Cardiac muscle cell (in vitro differentiated cells and primary cell): ENCODE measurements around the gene CLC. TPM values are rescaled to one million over a fixed set of nuclear protein-coding genes. Genes with fewer than 3 reads are reported as not detected.

Experiments used
- DNase-seq, 2 donors: peaks; one replicate each; pipeline versions ENCODE4 v3.0.0 to v3.0.0-alpha.2; 2010 to 2017; ENCODE audit warnings: low read depth in 1 of 2, low spot score in 1 of 2
- H3K27ac ChIP-seq: fragments of 200-600 bp; sonication (generic); 2 replicates; pipeline ENCODE4 v1.5.1; 2016
- H3K27me3 ChIP-seq: fragments of 200-600 bp; sonication (generic); 2 replicates; pipeline ENCODE4 v1.6.0; 2016; ENCODE audit warnings: control low read depth
- H3K36me3 ChIP-seq: fragments of 200-600 bp; sonication (generic); 2 replicates; pipeline ENCODE4 v1.5.1; 2016; ENCODE audit warnings: control low read depth
- H3K4me1 ChIP-seq: fragments of 200-600 bp; sonication (generic); 2 replicates; pipeline ENCODE4 v1.8.1; 2017; ENCODE audit warnings: low read depth, mild to moderate bottlenecking, mixed run types
- H3K4me3 ChIP-seq: fragments of 200-600 bp; sonication (generic); 2 replicates; pipeline ENCODE4 v1.5.1; 2016; ENCODE audit warnings: mild to moderate bottlenecking
- H3K9me3 ChIP-seq: fragments of 200-600 bp; sonication (generic); 2 replicates; pipeline ENCODE4 v1.5.1; 2017; ENCODE audit warnings: low read depth, mild to moderate bottlenecking, control low read depth
- CTCF ChIP-seq: IDR thresholded peaks from 2 replicates; pipeline ENCODE4 v1.5.1; 2012; ENCODE audit warnings: low read depth, mild to moderate bottlenecking, low read length
- polyA plus RNA-seq: library from polyadenylated mRNA; unstranded; fragments of >200 nt; fragmentation: Nextera tagmentation; extraction: Ambion mirVana; gene quantifications from 2 replicates; pipeline ENCODE4 v1.2.1, GENCODE V29; 2016
- total RNA-seq: library from RNA; depleted of rRNA; stranded (reverse); fragments of >200 nt; gene quantifications from 2 replicates; pipeline ENCODE4 v1.2.3, GENCODE V29; 2016

The CLC gene
- total and polyA plus RNA-seq, 2 experiments from 2014 or later: not detected

- no peaks in the 10 kb centered on the region for H3K36me3 ChIP-seq
- TF ChIP-seq CTCF: no peak
- no peak overlapping the region for H3K4me3 ChIP-seq
- no peaks in the 10 kb centered on the region for H3K9me3 ChIP-seq
- no peak for DNase-seq
- no peaks in the 10 kb centered on the region for H3K4me1 ChIP-seq
- no peaks in the 10 kb centered on the region for H3K27me3 ChIP-seq
- no peak overlapping the region for H3K27ac ChIP-seq
Measured at GRCh38 chr19:39686739-39687138, 51.1 kb downstream of the CLC start.

GRCh38 chr19:39684267-39684666, 53.6 kb downstream of the CLC start:
- Histone ChIP-seq H3K36me3 (no peaks in the 10 kb centered on the region), H3K9me3 (no peaks in the 10 kb centered on the region), H3K27me3 (no peaks in the 10 kb centered on the region), H3K27ac (no peak overlapping the region), H3K4me3 (no peak overlapping the region), H3K4me1 (no peaks in the 10 kb centered on the region)
- DNase-seq: no peak
- TF ChIP-seq CTCF: no peak

- Histone ChIP-seq H3K4me3 (no peak overlapping the region), H3K36me3 (no peaks in the 10 kb centered on the region), H3K4me1 (no peaks in the 10 kb centered on the region), H3K27ac (no peak overlapping the region), H3K9me3 (no peaks in the 10 kb centered on the region), H3K27me3 (no peaks in the 10 kb centered on the region)
- no peak for DNase-seq
- no peak for TF ChIP-seq CTCF
Measured at GRCh38 chr19:39681416-39681815, 56.4 kb downstream of the CLC start.

Other genes with a start within 250 kb of the CLC start
- 8.0 and 11.7 TPM in 2 replicates for gene DLL3, start 239.1 kb downstream of the CLC start, total RNA-seq
- 12.2 and 13.9 TPM in 2 replicates for gene DLL3, start 239.1 kb downstream of the CLC start, polyA plus RNA-seq
- gene SELENOV, start 222.9 kb downstream of the CLC start, total RNA-seq: 2.0 and 4.3 TPM in 2 replicates
- 1.3 and 2.5 TPM in 2 replicates for gene SELENOV, start 222.9 kb downstream of the CLC start, polyA plus RNA-seq
- gene EID2B, start 205.2 kb downstream of the CLC start, total RNA-seq: 9.5 and 17.5 TPM in 2 replicates
- 8.4 and 14.1 TPM in 2 replicates for gene EID2B, start 205.2 kb downstream of the CLC start, polyA plus RNA-seq
- 20.3 and 44.5 TPM in 2 replicates for gene EID2, start 197.9 kb downstream of the CLC start, total RNA-seq
- 70.2 and 75.0 TPM in 2 replicates for gene EID2, start 197.9 kb downstream of the CLC start, polyA plus RNA-seq
- not detected in 2 replicates for gene LGALS13, start 135.5 kb downstream of the CLC start, total RNA-seq
- not detected in 2 replicates for gene LGALS13, start 135.5 kb downstream of the CLC start, polyA plus RNA-seq
- gene LGALS16, start 82.1 kb downstream of the CLC start, total RNA-seq: not detected in 2 replicates
- gene LGALS16, start 82.1 kb downstream of the CLC start, polyA plus RNA-seq: not detected in 2 replicates
- not detected in 2 replicates for gene LGALS14, start 33.5 kb downstream of the CLC start, total RNA-seq
- gene LGALS14, start 33.5 kb downstream of the CLC start, polyA plus RNA-seq: not detected in 2 replicates
- gene LEUTX, start 40.8 kb upstream of the CLC start, total RNA-seq: not detected in 2 replicates
- not detected in 2 replicates for gene LEUTX, start 40.8 kb upstream of the CLC start, polyA plus RNA-seq
- gene DYRK1B, start 96.1 kb upstream of the CLC start, total RNA-seq: 19.2 and 28.6 TPM in 2 replicates
- gene DYRK1B, start 96.1 kb upstream of the CLC start, polyA plus RNA-seq: 22.0 and 31.4 TPM in 2 replicates
- gene FBL, start 108.3 kb upstream of the CLC start, total RNA-seq: 109 and 140 TPM in 2 replicates
- 104 and 124 TPM in 2 replicates for gene FBL, start 108.3 kb upstream of the CLC start, polyA plus RNA-seq
- 0.57 and 0.70 TPM in 2 replicates for gene FCGBP, start 196.6 kb upstream of the CLC start, total RNA-seq
- gene FCGBP, start 196.6 kb upstream of the CLC start, polyA plus RNA-seq: not detected in 2 replicates
- gene PSMC4, start 233.1 kb upstream of the CLC start, total RNA-seq: 101 and 152 TPM in 2 replicates
- gene PSMC4, start 233.1 kb upstream of the CLC start, polyA plus RNA-seq: 87.2 and 126 TPM in 2 replicates